H9 (cell line): Measurements from ENCODE around the gene KTI12. TPM values are rescaled to one million over a fixed set of nuclear protein-coding genes. Genes with fewer than 3 reads are reported as not detected.

ENCODE experiments used
- DNase-seq: peaks from one replicate; pipeline ENCODE4 v3.0.0-alpha.2; 2017
- H2AFZ ChIP-seq: one replicate; pipeline ENCODE4 v1.6.1; 2013; ENCODE audit warnings: mild to moderate bottlenecking, low read length, control low read depth, moderate library complexity
- H2AK5ac ChIP-seq: 2 replicates; pipeline ENCODE4 v1.6.1; 2013; ENCODE audit warnings: low read length, control low read depth, mixed read lengths; ENCODE audit not compliant: insufficient read length
- H2BK120ac ChIP-seq: one replicate; pipeline ENCODE4 v1.6.1; 2013; ENCODE audit warnings: low read depth, mild to moderate bottlenecking, low read length, control low read depth, inconsistent platforms; ENCODE audit not compliant: poor library complexity, severe bottlenecking
- H2BK12ac ChIP-seq: 2 replicates; pipeline ENCODE4 v1.6.1; 2013; ENCODE audit warnings: low read length, control low read depth, mixed read lengths, low read depth; ENCODE audit not compliant: insufficient read length
- H2BK15ac ChIP-seq: 2 replicates; pipeline ENCODE4 v1.6.1; 2013; ENCODE audit warnings: low read depth, low read length, control low read depth
- H2BK20ac ChIP-seq: one replicate; pipeline ENCODE4 v1.6.1; 2013; ENCODE audit warnings: low read depth, mild to moderate bottlenecking, low read length, control low read depth, inconsistent platforms; ENCODE audit not compliant: poor library complexity, severe bottlenecking
- H2BK5ac ChIP-seq: 2 replicates; pipeline ENCODE4 v1.6.1; 2013; ENCODE audit warnings: low read length, control low read depth, mixed read lengths; ENCODE audit not compliant: insufficient read length
- H3K14ac ChIP-seq: 2 replicates; pipeline ENCODE4 v1.6.1; 2013; ENCODE audit warnings: low read length, control low read depth; ENCODE audit not compliant: insufficient read depth
- H3K18ac ChIP-seq: 2 replicates; pipeline ENCODE4 v1.6.1; 2013; ENCODE audit warnings: low read depth, mild to moderate bottlenecking, mixed read lengths, low read length, control low read depth; ENCODE audit not compliant: insufficient read length
- H3K23ac ChIP-seq: 2 replicates; pipeline ENCODE4 v1.6.1; 2013; ENCODE audit warnings: low read length, control low read depth, mixed read lengths, low read depth; ENCODE audit not compliant: insufficient read length
- H3K23me2 ChIP-seq: 2 replicates; pipeline ENCODE4 v1.6.1; 2013; ENCODE audit warnings: low read depth, mild to moderate bottlenecking, mixed read lengths, low read length, control low read depth; ENCODE audit not compliant: insufficient read length, poor library complexity, severe bottlenecking
- H3K27ac ChIP-seq: 2 replicates; pipeline ENCODE4 v1.5.1; 2013; ENCODE audit warnings: low read length, control low read depth, mixed read lengths, low read depth; ENCODE audit not compliant: insufficient read length
- H3K27me3 ChIP-seq: 2 replicates; pipeline ENCODE4 v1.6.1; 2013; ENCODE audit warnings: low read length, control low read depth, inconsistent platforms; ENCODE audit not compliant: insufficient read depth
- H3K4ac ChIP-seq: 2 replicates; pipeline ENCODE4 v1.6.1; 2013; ENCODE audit warnings: low read depth, mild to moderate bottlenecking, control low read depth, inconsistent platforms, low read length, moderate library complexity
- H3K4me1 ChIP-seq: 2 replicates; pipeline ENCODE4 v1.6.1; 2013; ENCODE audit warnings: low read length, control low read depth, inconsistent platforms; ENCODE audit not compliant: insufficient read depth
- H3K4me2 ChIP-seq: 2 replicates; pipeline ENCODE4 v1.6.1; 2013; ENCODE audit warnings: low read length, control low read depth, mixed read lengths; ENCODE audit not compliant: insufficient read length, insufficient read depth
- H3K56ac ChIP-seq: 2 replicates; pipeline ENCODE4 v1.6.1; 2013; ENCODE audit warnings: low read depth, mild to moderate bottlenecking, mixed read lengths, low read length, control low read depth; ENCODE audit not compliant: insufficient read length
- H3K79me1 ChIP-seq: 2 replicates; pipeline ENCODE4 v1.6.1; 2013; ENCODE audit warnings: low read depth, mild to moderate bottlenecking, moderate library complexity, low read length, control low read depth, inconsistent platforms; ENCODE audit not compliant: insufficient read depth, poor library complexity, severe bottlenecking
- H3K79me2 ChIP-seq: 2 replicates; pipeline ENCODE4 v1.6.1; 2013; ENCODE audit warnings: low read length, control low read depth, inconsistent platforms; ENCODE audit not compliant: insufficient read depth
- H3K9ac ChIP-seq: 2 replicates; pipeline ENCODE4 v1.6.1; 2013; ENCODE audit warnings: low read length, control low read depth, mixed read lengths; ENCODE audit not compliant: insufficient read length; ENCODE audit errors: extremely low read depth
- H3K9me3 ChIP-seq: one replicate; pipeline ENCODE4 v1.6.1; 2013; ENCODE audit warnings: low read depth, low read length, inconsistent platforms; ENCODE audit not compliant: control insufficient read depth
- H3T11ph ChIP-seq: one replicate; pipeline ENCODE4 v1.6.1; 2013; ENCODE audit warnings: mild to moderate bottlenecking, low read length, control low read depth, inconsistent platforms
- H4K20me1 ChIP-seq: one replicate; pipeline ENCODE4 v1.6.1; 2013; ENCODE audit not compliant: control insufficient read depth, insufficient read length, insufficient read depth
- H4K5ac ChIP-seq: 2 replicates; pipeline ENCODE4 v1.6.1; 2013; ENCODE audit warnings: low read depth, mild to moderate bottlenecking, mixed read lengths, low read length, control low read depth; ENCODE audit not compliant: insufficient read length
- H4K8ac ChIP-seq: replicated peaks from 2 replicates; pipeline ENCODE4 v1.6.1; 2013; ENCODE audit warnings: low read length, control low read depth, mixed read lengths, low read depth; ENCODE audit not compliant: insufficient read length
- H4K91ac ChIP-seq: 2 replicates; pipeline ENCODE4 v1.6.1; 2013; ENCODE audit warnings: low read depth, mild to moderate bottlenecking, moderate library complexity, mixed read lengths, low read length, control low read depth; ENCODE audit not compliant: insufficient read length
- H3K27ac Mint-ChIP-seq, 3 experiments: 2 replicates in 2 of 3; 3 replicates in 1 of 3; pipeline ENCODE4 v1.8.0; 2020 to 2021; ENCODE audit warnings: mixed read lengths in 3 of 3, mild to moderate bottlenecking in 1 of 3, moderate library complexity in 1 of 3
- H3K27me3 Mint-ChIP-seq: 2 replicates; pipeline ENCODE4 v1.8.0; 2021; ENCODE audit warnings: low read depth, mild to moderate bottlenecking, moderate library complexity, mixed read lengths
- H3K36me3 Mint-ChIP-seq, 3 experiments: 2 replicates in 2 of 3; 3 replicates in 1 of 3; pipeline ENCODE4 v1.8.0; 2020 to 2021; ENCODE audit warnings: low read depth in 3 of 3, mixed read lengths in 3 of 3; ENCODE audit not compliant: insufficient read depth in 1 of 3
- H3K4me1 Mint-ChIP-seq, 2 experiments: 2 replicates each; pipeline ENCODE4 v1.8.0; 2020; ENCODE audit warnings: mixed read lengths in 2 of 2
- H3K4me3 Mint-ChIP-seq, 2 experiments: 2 replicates in 1 of 2; 3 replicates in 1 of 2; pipeline ENCODE4 v1.8.0; 2020 to 2021; ENCODE audit warnings: mild to moderate bottlenecking in 2 of 2, mixed read lengths in 2 of 2, moderate library complexity in 1 of 2
- H3K9me3 Mint-ChIP-seq, 2 experiments: 2 replicates in 1 of 2; 3 replicates in 1 of 2; pipeline ENCODE4 v1.8.0; 2020; ENCODE audit warnings: mild to moderate bottlenecking in 2 of 2, mixed read lengths in 2 of 2, moderate library complexity in 1 of 2
- CTCF ChIP-seq: fragments of 200-600 bp; sonication (generic); conservative IDR thresholded peaks from 3 replicates; pipeline ENCODE4 v1.8.0; 2021; ENCODE audit warnings: antibody characterized with exemption, mild to moderate bottlenecking
- WGBS: extraction: QIAGEN DNeasy Blood & Tissue Kit; methylation state at CpG from one replicate; pipeline ENCODE4 v1.1.7; 2013; ENCODE audit warnings: missing lambda C conversion rate, low lambda C conversion rate, mixed read lengths; ENCODE audit not compliant: insufficient read length; ENCODE audit errors: extremely low coverage; 5-methylcytosine and 5-hydroxymethylcytosine counted together
- total RNA-seq: library from RNA; stranded (reverse); gene quantifications from 2 replicates; pipeline ENCODE4 v1.2.1, GENCODE V29; 2021

The KTI12 gene
- total RNA-seq, 1 experiment from 2014 or later, result 16.7 TPM

- Mint-ChIP-seq H3K4me3 (no peak overlapping the region), H3K36me3 (peaks cover 10 to 52% (median 33%) of the 10 kb centered on the region in 3 experiments; a peak in 6 of 7 replicates), H3K27ac (peak overlapping the region in 1 of 3 experiments; percentile 63; a peak in 1 of 7 replicates), H3K4me1 (peaks cover 3 to 8% of the 10 kb centered on the region in 2 experiments; a peak in 3 of 4 replicates), H3K9me3 (no peaks in the 10 kb centered on the region), H3K27me3 (no peaks in the 10 kb centered on the region)
- Histone ChIP-seq H4K8ac (no peak overlapping the region), H2BK15ac (no peak overlapping the region), H3K79me1 (no peaks in the 10 kb centered on the region), H3K27me3 (no peaks in the 10 kb centered on the region), H2BK20ac (no peak overlapping the region), H3K18ac (no peak overlapping the region), H3K14ac (no peak overlapping the region), H4K20me1 (no peaks in the 10 kb centered on the region), H3K56ac (no peak overlapping the region), H3K4me1 (no peaks in the 10 kb centered on the region), H3K79me2 (no peaks in the 10 kb centered on the region), H2AFZ (no peak overlapping the region), H3K27ac (no peak overlapping the region), H3K9ac (no peak overlapping the region), H3K4me2 (no peak overlapping the region), H3K23ac (no peak overlapping the region), H2BK120ac (no peak overlapping the region), H3K23me2 (peaks cover 6% of the 10 kb centered on the region), H2AK5ac (no peak overlapping the region), H3K9me3 (no peaks in the 10 kb centered on the region), H4K5ac (no peak overlapping the region), H3T11ph (no peak overlapping the region), H2BK12ac (no peak overlapping the region), H2BK5ac (no peak overlapping the region), H3K4ac (no peak overlapping the region), H4K91ac (no peak overlapping the region)
- WGBS, result no CpG with 5 or more reads among the region's 1 CpG
- no peak for TF ChIP-seq CTCF
- no peak for DNase-seq
These were observed 4.3 kb upstream of the KTI12 start for GRCh38 chr1:52037909-52038308.
